Trophoblast cell (in vitro differentiated cells and primary cell): ENCODE measurements around the gene SFI1.

Source experiments
- DNase-seq, 2 donors: peaks; one replicate each; pipeline ENCODE4 v3.0.0-alpha.2; 2016
- H2AFZ ChIP-seq: 2 replicates; pipeline ENCODE4 v1.6.1; 2013; ENCODE audit warnings: low read length, moderate library complexity, mild to moderate bottlenecking; ENCODE audit not compliant: insufficient read depth, poor library complexity
- H2AK5ac ChIP-seq: 2 replicates; pipeline ENCODE4 v1.6.1; 2013; ENCODE audit warnings: mild to moderate bottlenecking, low read length
- H2BK120ac ChIP-seq: 2 replicates; pipeline ENCODE4 v1.6.1; 2013; ENCODE audit warnings: low read length, mild to moderate bottlenecking, moderate library complexity; ENCODE audit not compliant: insufficient read depth, poor library complexity
- H2BK12ac ChIP-seq: 2 replicates; pipeline ENCODE4 v1.6.1; 2013; ENCODE audit warnings: mild to moderate bottlenecking, low read length, moderate library complexity
- H2BK5ac ChIP-seq: 2 replicates; pipeline ENCODE4 v1.6.1; 2013; ENCODE audit warnings: low read length, low read depth, moderate library complexity, mild to moderate bottlenecking; ENCODE audit not compliant: poor library complexity
- H3K14ac ChIP-seq: 2 replicates; pipeline ENCODE4 v1.6.1; 2013; ENCODE audit warnings: mild to moderate bottlenecking, low read length
- H3K18ac ChIP-seq: 2 replicates; pipeline ENCODE4 v1.6.1; 2013; ENCODE audit warnings: mild to moderate bottlenecking, low read length
- H3K23ac ChIP-seq: 2 replicates; pipeline ENCODE4 v1.6.1; 2013; ENCODE audit warnings: low read length
- H3K27ac ChIP-seq: 2 replicates; pipeline ENCODE4 v1.5.1; 2013; ENCODE audit warnings: low read depth, mild to moderate bottlenecking, inconsistent platforms, low read length, moderate library complexity
- H3K27me3 ChIP-seq: 2 replicates; pipeline ENCODE4 v1.6.1; 2013; ENCODE audit warnings: inconsistent platforms, mild to moderate bottlenecking, low read length, moderate library complexity; ENCODE audit not compliant: insufficient read depth
- H3K36me3 ChIP-seq, 2 experiments: 1 replicate in 1 of 2; 2 replicates in 1 of 2; pipeline ENCODE4 v1.6.1; 2013; ENCODE audit warnings: low read length in 2 of 2, mild to moderate bottlenecking in 2 of 2, moderate library complexity in 1 of 2; ENCODE audit not compliant: insufficient read depth in 2 of 2, control insufficient read depth in 1 of 2
- H3K4ac ChIP-seq: 2 replicates; pipeline ENCODE4 v1.6.1; 2013; ENCODE audit warnings: low read depth, mild to moderate bottlenecking, low read length, moderate library complexity
- H3K4me1 ChIP-seq, 2 experiments: 1 replicate in 1 of 2; 2 replicates in 1 of 2; pipeline ENCODE4 v1.6.1; 2013; ENCODE audit warnings: low read length in 2 of 2, mild to moderate bottlenecking in 2 of 2, moderate library complexity in 1 of 2; ENCODE audit not compliant: insufficient read depth in 2 of 2, control insufficient read depth in 1 of 2
- H3K4me2 ChIP-seq: 2 replicates; pipeline ENCODE4 v1.6.1; 2013; ENCODE audit warnings: inconsistent platforms, mild to moderate bottlenecking, low read length, moderate library complexity
- H3K4me3 ChIP-seq: 2 replicates; pipeline ENCODE4 v1.5.1; 2013; ENCODE audit warnings: mild to moderate bottlenecking, low read depth, low read length, inconsistent platforms
- H3K79me1 ChIP-seq: one replicate; pipeline ENCODE4 v1.6.1; 2013; ENCODE audit warnings: low read length
- H3K79me2 ChIP-seq: 2 replicates; pipeline ENCODE4 v1.6.1; 2013; ENCODE audit warnings: low read length, mild to moderate bottlenecking; ENCODE audit not compliant: control insufficient read depth, insufficient read depth, poor library complexity
- H3K9ac ChIP-seq: 2 replicates; pipeline ENCODE4 v1.6.1; 2013; ENCODE audit warnings: mild to moderate bottlenecking, low read length
- H3K9me3 ChIP-seq: 2 replicates; pipeline ENCODE4 v1.6.1; 2013; ENCODE audit warnings: low read depth, mild to moderate bottlenecking, control low read depth, inconsistent platforms, low read length; ENCODE audit not compliant: insufficient read depth
- H4K12ac ChIP-seq: 2 replicates; pipeline ENCODE4 v1.6.1; 2013; ENCODE audit warnings: low read depth, mild to moderate bottlenecking, low read length, moderate library complexity
- H4K8ac ChIP-seq: 2 replicates; pipeline ENCODE4 v1.6.1; 2013; ENCODE audit warnings: low read depth, mild to moderate bottlenecking, low read length, moderate library complexity
- H4K91ac ChIP-seq: one replicate; pipeline ENCODE4 v1.6.1; 2013; ENCODE audit warnings: low read depth, mild to moderate bottlenecking, low read length, moderate library complexity
- WGBS: extraction: QIAGEN DNeasy Blood & Tissue Kit; methylation state at CpG from one replicate; pipeline ENCODE4 v1.1.7; 2013; ENCODE audit warnings: missing lambda C conversion rate; ENCODE audit not compliant: insufficient read length, insufficient coverage; ENCODE audit errors: extremely low coverage; 5-methylcytosine and 5-hydroxymethylcytosine counted together

The SFI1 gene

GRCh38 chr22:31650391-31650790 lies 154.1 kb downstream of the SFI1 start:
- Histone ChIP-seq H3K27ac (no peak overlapping the region), H2AFZ (no peak overlapping the region), H3K14ac (no peak overlapping the region), H4K91ac (no peak overlapping the region), H3K4me2 (no peak overlapping the region), H4K12ac (no peak overlapping the region), H3K27me3 (no peaks in the 10 kb centered on the region), H3K4me1 (peaks cover 4 to 11% of the 10 kb centered on the region in 2 experiments), H3K79me1 (no peaks in the 10 kb centered on the region), H3K9me3 (peaks cover 2% of the 10 kb centered on the region), H2BK12ac (no peak overlapping the region), H3K9ac (no peak overlapping the region), H3K4me3 (no peak overlapping the region), H3K18ac (no peak overlapping the region), H2BK5ac (no peak overlapping the region), H4K8ac (no peak overlapping the region), H2BK120ac (no peak overlapping the region), H3K36me3 (peaks cover 3 to 4% of the 10 kb centered on the region in 2 experiments), H3K4ac (no peak overlapping the region), H3K23ac (no peak overlapping the region), H2AK5ac (no peak overlapping the region), H3K79me2 (no peaks in the 10 kb centered on the region)
- WGBS = no CpG with 5 or more reads among the region's 6 CpGs
- DNase-seq = peak; percentile 80 to 92

GRCh38 chr22:31651664-31652063 lies 155.3 kb downstream of the SFI1 start:
- Histone ChIP-seq H3K23ac (no peak overlapping the region), H3K9ac (no peak overlapping the region), H4K8ac (no peak overlapping the region), H3K79me1 (no peaks in the 10 kb centered on the region), H2AK5ac (no peak overlapping the region), H3K4me3 (no peak overlapping the region), H3K9me3 (peaks cover 2% of the 10 kb centered on the region), H3K14ac (no peak overlapping the region), H2BK120ac (no peak overlapping the region), H3K4me1 (peaks cover 4 to 8% of the 10 kb centered on the region in 2 experiments), H3K18ac (no peak overlapping the region), H3K4me2 (no peak overlapping the region), H3K36me3 (peaks cover 3 to 4% of the 10 kb centered on the region in 2 experiments), H3K4ac (no peak overlapping the region), H4K91ac (no peak overlapping the region), H4K12ac (no peak overlapping the region), H2AFZ (no peak overlapping the region), H3K27me3 (no peaks in the 10 kb centered on the region), H2BK5ac (no peak overlapping the region), H2BK12ac (no peak overlapping the region), H3K79me2 (no peaks in the 10 kb centered on the region), H3K27ac (no peak overlapping the region)
- WGBS = no CpG with 5 or more reads among the region's 4 CpGs
- DNase-seq = peak in 1 of 2 donors; percentile 25

GRCh38 chr22:31652088-31652487 lies 155.8 kb downstream of the SFI1 start:
- peaks cover 4 to 8% of the 10 kb centered on the region in 2 experiments for H3K4me1 ChIP-seq
- no peak overlapping the region for H4K91ac ChIP-seq
- no peak overlapping the region for H3K14ac ChIP-seq
- H3K4ac ChIP-seq = no peak overlapping the region
- WGBS = no CpG with 5 or more reads among the region's 9 CpGs
- no peak overlapping the region for H3K4me2 ChIP-seq
- peak; percentile 69 to 70 for DNase-seq
- no peak overlapping the region for H3K27ac ChIP-seq
- no peak overlapping the region for H3K23ac ChIP-seq
- no peak overlapping the region for H2BK12ac ChIP-seq
- no peak overlapping the region for H2AFZ ChIP-seq
- no peak overlapping the region for H3K9ac ChIP-seq
- H3K79me2 ChIP-seq = no peaks in the 10 kb centered on the region
- H2BK5ac ChIP-seq = no peak overlapping the region
- no peaks in the 10 kb centered on the region for H3K79me1 ChIP-seq
- H3K18ac ChIP-seq = no peak overlapping the region
- no peaks in the 10 kb centered on the region for H3K27me3 ChIP-seq
- H2BK120ac ChIP-seq = no peak overlapping the region
- H4K12ac ChIP-seq = no peak overlapping the region
- H4K8ac ChIP-seq = no peak overlapping the region
- H3K4me3 ChIP-seq = no peak overlapping the region
- H3K36me3 ChIP-seq = peaks cover 3 to 4% of the 10 kb centered on the region in 2 experiments
- no peak overlapping the region for H2AK5ac ChIP-seq
- peaks cover 2% of the 10 kb centered on the region for H3K9me3 ChIP-seq

GRCh38 chr22:31652911-31653684 lies 156.8 kb downstream of the SFI1 start:
- Histone ChIP-seq H2AFZ (no peak overlapping the region), H3K9me3 (peaks cover 2% of the 10 kb centered on the region), H3K79me2 (no peaks in the 10 kb centered on the region), H2AK5ac (no peak overlapping the region), H3K14ac (no peak overlapping the region), H3K4me2 (no peak overlapping the region), H2BK120ac (no peak overlapping the region), H3K18ac (no peak overlapping the region), H2BK5ac (no peak overlapping the region), H2BK12ac (no peak overlapping the region), H3K4me1 (peaks cover 2 to 6% of the 10 kb centered on the region in 2 experiments), H4K12ac (no peak overlapping the region), H4K8ac (no peak overlapping the region), H3K27me3 (no peaks in the 10 kb centered on the region), H3K27ac (no peak overlapping the region), H3K23ac (no peak overlapping the region), H3K4ac (no peak overlapping the region), H3K4me3 (no peak overlapping the region), H3K79me1 (no peaks in the 10 kb centered on the region), H4K91ac (no peak overlapping the region), H3K9ac (no peak overlapping the region), H3K36me3 (peaks cover under 1 to 1% of the 10 kb centered on the region in 2 experiments)
- WGBS = no CpG with 5 or more reads among the region's 9 CpGs
- no peak for DNase-seq
